Hepatocyte (in vitro differentiated cells): Measurements from ENCODE around the gene SPP1.

Source experiments
- EZH2 ChIP-seq: fragments of 200-600 bp; sonication (generic); IDR thresholded peaks from 2 replicates; pipeline ENCODE4 v1.6.1; 2016; ENCODE audit warnings: antibody characterized with exemption, mild to moderate bottlenecking, borderline replicate concordance
- EZH2phosphoT487 ChIP-seq: fragments of 200-600 bp; sonication (generic); IDR thresholded peaks from one replicate; pipeline ENCODE4 v1.6.1; 2018; ENCODE audit warnings: antibody characterized with exemption, mild to moderate bottlenecking, low read depth, moderate library complexity; ENCODE audit not compliant: unreplicated experiment, severe bottlenecking
- TF ChIP-seq, protein P1 (sequence below): fragments of 200-600 bp; sonication (generic); IDR thresholded peaks from 2 replicates; pipeline ENCODE4 v1.5.1; 2016; ENCODE audit warnings: antibody characterized with exemption, mild to moderate bottlenecking; ENCODE audit not compliant: poor library complexity

GRCh38 chr4:88007304-88008121, 32.0 kb downstream of the SPP1 start, which contains the start of gene PKD2:
- TF ChIP-seq, protein P1, sequence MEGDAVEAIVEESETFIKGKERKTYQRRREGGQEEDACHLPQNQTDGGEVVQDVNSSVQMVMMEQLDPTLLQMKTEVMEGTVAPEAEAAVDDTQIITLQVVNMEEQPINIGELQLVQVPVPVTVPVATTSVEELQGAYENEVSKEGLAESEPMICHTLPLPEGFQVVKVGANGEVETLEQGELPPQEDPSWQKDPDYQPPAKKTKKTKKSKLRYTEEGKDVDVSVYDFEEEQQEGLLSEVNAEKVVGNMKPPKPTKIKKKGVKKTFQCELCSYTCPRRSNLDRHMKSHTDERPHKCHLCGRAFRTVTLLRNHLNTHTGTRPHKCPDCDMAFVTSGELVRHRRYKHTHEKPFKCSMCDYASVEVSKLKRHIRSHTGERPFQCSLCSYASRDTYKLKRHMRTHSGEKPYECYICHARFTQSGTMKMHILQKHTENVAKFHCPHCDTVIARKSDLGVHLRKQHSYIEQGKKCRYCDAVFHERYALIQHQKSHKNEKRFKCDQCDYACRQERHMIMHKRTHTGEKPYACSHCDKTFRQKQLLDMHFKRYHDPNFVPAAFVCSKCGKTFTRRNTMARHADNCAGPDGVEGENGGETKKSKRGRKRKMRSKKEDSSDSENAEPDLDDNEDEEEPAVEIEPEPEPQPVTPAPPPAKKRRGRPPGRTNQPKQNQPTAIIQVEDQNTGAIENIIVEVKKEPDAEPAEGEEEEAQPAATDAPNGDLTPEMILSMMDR, result no peak
- TF ChIP-seq EZH2phosphoT487 (no peak), EZH2 (no peak)
